H9 (cell line): ENCODE data around the gene ENOX1. TPM values are rescaled to one million over a fixed set of nuclear protein-coding genes. Genes with fewer than 3 reads are reported as not detected.

Experiments
- DNase-seq: peaks from one replicate; pipeline ENCODE4 v3.0.0-alpha.2; 2017
- H2AFZ ChIP-seq: one replicate; pipeline ENCODE4 v1.6.1; 2013; ENCODE audit warnings: mild to moderate bottlenecking, low read length, control low read depth, moderate library complexity
- H2AK5ac ChIP-seq: 2 replicates; pipeline ENCODE4 v1.6.1; 2013; ENCODE audit warnings: low read length, control low read depth, mixed read lengths; ENCODE audit not compliant: insufficient read length
- H2BK120ac ChIP-seq: one replicate; pipeline ENCODE4 v1.6.1; 2013; ENCODE audit warnings: low read depth, mild to moderate bottlenecking, low read length, control low read depth, inconsistent platforms; ENCODE audit not compliant: poor library complexity, severe bottlenecking
- H2BK12ac ChIP-seq: 2 replicates; pipeline ENCODE4 v1.6.1; 2013; ENCODE audit warnings: low read length, control low read depth, mixed read lengths, low read depth; ENCODE audit not compliant: insufficient read length
- H2BK15ac ChIP-seq: 2 replicates; pipeline ENCODE4 v1.6.1; 2013; ENCODE audit warnings: low read depth, low read length, control low read depth
- H2BK20ac ChIP-seq: one replicate; pipeline ENCODE4 v1.6.1; 2013; ENCODE audit warnings: low read depth, mild to moderate bottlenecking, low read length, control low read depth, inconsistent platforms; ENCODE audit not compliant: poor library complexity, severe bottlenecking
- H2BK5ac ChIP-seq: 2 replicates; pipeline ENCODE4 v1.6.1; 2013; ENCODE audit warnings: low read length, control low read depth, mixed read lengths; ENCODE audit not compliant: insufficient read length
- H3K14ac ChIP-seq: 2 replicates; pipeline ENCODE4 v1.6.1; 2013; ENCODE audit warnings: low read length, control low read depth; ENCODE audit not compliant: insufficient read depth
- H3K18ac ChIP-seq: 2 replicates; pipeline ENCODE4 v1.6.1; 2013; ENCODE audit warnings: low read depth, mild to moderate bottlenecking, mixed read lengths, low read length, control low read depth; ENCODE audit not compliant: insufficient read length
- H3K23ac ChIP-seq: 2 replicates; pipeline ENCODE4 v1.6.1; 2013; ENCODE audit warnings: low read length, control low read depth, mixed read lengths, low read depth; ENCODE audit not compliant: insufficient read length
- H3K23me2 ChIP-seq: 2 replicates; pipeline ENCODE4 v1.6.1; 2013; ENCODE audit warnings: low read depth, mild to moderate bottlenecking, mixed read lengths, low read length, control low read depth; ENCODE audit not compliant: insufficient read length, poor library complexity, severe bottlenecking
- H3K27ac ChIP-seq: 2 replicates; pipeline ENCODE4 v1.5.1; 2013; ENCODE audit warnings: low read length, control low read depth, mixed read lengths, low read depth; ENCODE audit not compliant: insufficient read length
- H3K27me3 ChIP-seq: 2 replicates; pipeline ENCODE4 v1.6.1; 2013; ENCODE audit warnings: low read length, control low read depth, inconsistent platforms; ENCODE audit not compliant: insufficient read depth
- H3K4ac ChIP-seq: 2 replicates; pipeline ENCODE4 v1.6.1; 2013; ENCODE audit warnings: low read depth, mild to moderate bottlenecking, control low read depth, inconsistent platforms, low read length, moderate library complexity
- H3K4me1 ChIP-seq: 2 replicates; pipeline ENCODE4 v1.6.1; 2013; ENCODE audit warnings: low read length, control low read depth, inconsistent platforms; ENCODE audit not compliant: insufficient read depth
- H3K4me2 ChIP-seq: 2 replicates; pipeline ENCODE4 v1.6.1; 2013; ENCODE audit warnings: low read length, control low read depth, mixed read lengths; ENCODE audit not compliant: insufficient read length, insufficient read depth
- H3K56ac ChIP-seq: 2 replicates; pipeline ENCODE4 v1.6.1; 2013; ENCODE audit warnings: low read depth, mild to moderate bottlenecking, mixed read lengths, low read length, control low read depth; ENCODE audit not compliant: insufficient read length
- H3K79me1 ChIP-seq: 2 replicates; pipeline ENCODE4 v1.6.1; 2013; ENCODE audit warnings: low read depth, mild to moderate bottlenecking, moderate library complexity, low read length, control low read depth, inconsistent platforms; ENCODE audit not compliant: insufficient read depth, poor library complexity, severe bottlenecking
- H3K79me2 ChIP-seq: 2 replicates; pipeline ENCODE4 v1.6.1; 2013; ENCODE audit warnings: low read length, control low read depth, inconsistent platforms; ENCODE audit not compliant: insufficient read depth
- H3K9ac ChIP-seq: 2 replicates; pipeline ENCODE4 v1.6.1; 2013; ENCODE audit warnings: low read length, control low read depth, mixed read lengths; ENCODE audit not compliant: insufficient read length; ENCODE audit errors: extremely low read depth
- H3K9me3 ChIP-seq: one replicate; pipeline ENCODE4 v1.6.1; 2013; ENCODE audit warnings: low read depth, low read length, inconsistent platforms; ENCODE audit not compliant: control insufficient read depth
- H3T11ph ChIP-seq: one replicate; pipeline ENCODE4 v1.6.1; 2013; ENCODE audit warnings: mild to moderate bottlenecking, low read length, control low read depth, inconsistent platforms
- H4K20me1 ChIP-seq: one replicate; pipeline ENCODE4 v1.6.1; 2013; ENCODE audit not compliant: control insufficient read depth, insufficient read length, insufficient read depth
- H4K5ac ChIP-seq: 2 replicates; pipeline ENCODE4 v1.6.1; 2013; ENCODE audit warnings: low read depth, mild to moderate bottlenecking, mixed read lengths, low read length, control low read depth; ENCODE audit not compliant: insufficient read length
- H4K8ac ChIP-seq: replicated peaks from 2 replicates; pipeline ENCODE4 v1.6.1; 2013; ENCODE audit warnings: low read length, control low read depth, mixed read lengths, low read depth; ENCODE audit not compliant: insufficient read length
- H4K91ac ChIP-seq: 2 replicates; pipeline ENCODE4 v1.6.1; 2013; ENCODE audit warnings: low read depth, mild to moderate bottlenecking, moderate library complexity, mixed read lengths, low read length, control low read depth; ENCODE audit not compliant: insufficient read length
- H3K27ac Mint-ChIP-seq, 3 experiments: 2 replicates in 2 of 3; 3 replicates in 1 of 3; pipeline ENCODE4 v1.8.0; 2020 to 2021; ENCODE audit warnings: mixed read lengths in 3 of 3, mild to moderate bottlenecking in 1 of 3, moderate library complexity in 1 of 3
- H3K27me3 Mint-ChIP-seq: 2 replicates; pipeline ENCODE4 v1.8.0; 2021; ENCODE audit warnings: low read depth, mild to moderate bottlenecking, moderate library complexity, mixed read lengths
- H3K36me3 Mint-ChIP-seq, 3 experiments: 2 replicates in 2 of 3; 3 replicates in 1 of 3; pipeline ENCODE4 v1.8.0; 2020 to 2021; ENCODE audit warnings: low read depth in 3 of 3, mixed read lengths in 3 of 3; ENCODE audit not compliant: insufficient read depth in 1 of 3
- H3K4me1 Mint-ChIP-seq, 2 experiments: 2 replicates each; pipeline ENCODE4 v1.8.0; 2020; ENCODE audit warnings: mixed read lengths in 2 of 2
- H3K4me3 Mint-ChIP-seq, 2 experiments: 2 replicates in 1 of 2; 3 replicates in 1 of 2; pipeline ENCODE4 v1.8.0; 2020 to 2021; ENCODE audit warnings: mild to moderate bottlenecking in 2 of 2, mixed read lengths in 2 of 2, moderate library complexity in 1 of 2
- H3K9me3 Mint-ChIP-seq, 2 experiments: 2 replicates in 1 of 2; 3 replicates in 1 of 2; pipeline ENCODE4 v1.8.0; 2020; ENCODE audit warnings: mild to moderate bottlenecking in 2 of 2, mixed read lengths in 2 of 2, moderate library complexity in 1 of 2
- WGBS: extraction: QIAGEN DNeasy Blood & Tissue Kit; methylation state at CpG from one replicate; pipeline ENCODE4 v1.1.7; 2013; ENCODE audit warnings: missing lambda C conversion rate, low lambda C conversion rate, mixed read lengths; ENCODE audit not compliant: insufficient read length; ENCODE audit errors: extremely low coverage; 5-methylcytosine and 5-hydroxymethylcytosine counted together
- total RNA-seq: library from RNA; stranded (reverse); gene quantifications from 2 replicates; pipeline ENCODE4 v1.2.1, GENCODE V29; 2021
- TF ChIP-seq, protein P1 (sequence below): fragments of 200-600 bp; sonication (generic); conservative IDR thresholded peaks from 3 replicates; pipeline ENCODE4 v1.8.0; 2021; ENCODE audit warnings: antibody characterized with exemption, mild to moderate bottlenecking

The ENOX1 gene
- total RNA-seq, 1 experiment from 2014 or later, result 0.24 TPM

DNA sequence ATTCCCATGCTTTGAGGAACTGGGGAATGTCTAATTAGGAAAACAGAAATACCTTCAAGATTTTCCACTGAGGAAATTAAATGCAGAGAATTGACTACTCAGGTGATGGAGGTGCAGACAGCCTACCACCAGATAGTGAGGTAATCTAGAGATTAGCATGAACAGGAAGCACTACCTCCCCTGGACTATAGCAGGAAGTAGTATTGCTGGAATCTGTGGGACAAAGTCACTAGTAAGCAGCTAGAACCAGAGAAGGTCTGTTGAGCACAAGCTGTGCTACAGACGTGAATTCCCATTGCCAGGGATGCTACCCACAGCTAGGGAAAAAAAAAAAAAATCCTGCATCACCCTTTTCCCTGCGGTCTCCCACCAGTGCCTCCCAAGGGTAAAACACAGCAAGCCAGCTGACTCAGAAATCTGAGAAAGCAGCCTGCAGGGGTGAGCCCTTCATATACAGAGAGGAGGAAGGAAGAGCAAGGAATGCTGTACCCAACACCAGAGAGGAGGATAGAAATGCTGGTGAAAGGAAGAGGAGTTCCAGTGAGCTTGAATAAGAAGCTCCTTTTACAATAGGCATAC is 10.2 kb downstream of the ENOX1 start:
- Histone ChIP-seq H2BK5ac (no peak overlapping the region), H3K4me2 (no peak overlapping the region), H3K23me2 (no peaks in the 10 kb centered on the region), H3T11ph (no peak overlapping the region), H3K4ac (no peak overlapping the region), H3K79me1 (no peaks in the 10 kb centered on the region), H2AK5ac (no peak overlapping the region), H2BK20ac (no peak overlapping the region), H3K56ac (no peak overlapping the region), H3K9ac (no peak overlapping the region), H3K9me3 (no peaks in the 10 kb centered on the region), H4K91ac (no peak overlapping the region), H3K27me3 (peaks cover 8% of the 10 kb centered on the region), H2BK15ac (no peak overlapping the region), H2BK120ac (no peak overlapping the region), H4K5ac (no peak overlapping the region), H2AFZ (no peak overlapping the region), H3K79me2 (no peaks in the 10 kb centered on the region), H2BK12ac (no peak overlapping the region), H3K18ac (no peak overlapping the region), H4K20me1 (no peaks in the 10 kb centered on the region), H3K27ac (no peak overlapping the region), H3K14ac (no peak overlapping the region), H4K8ac (no peak overlapping the region), H3K23ac (no peak overlapping the region), H3K4me1 (no peaks in the 10 kb centered on the region)
- TF ChIP-seq, protein P1, sequence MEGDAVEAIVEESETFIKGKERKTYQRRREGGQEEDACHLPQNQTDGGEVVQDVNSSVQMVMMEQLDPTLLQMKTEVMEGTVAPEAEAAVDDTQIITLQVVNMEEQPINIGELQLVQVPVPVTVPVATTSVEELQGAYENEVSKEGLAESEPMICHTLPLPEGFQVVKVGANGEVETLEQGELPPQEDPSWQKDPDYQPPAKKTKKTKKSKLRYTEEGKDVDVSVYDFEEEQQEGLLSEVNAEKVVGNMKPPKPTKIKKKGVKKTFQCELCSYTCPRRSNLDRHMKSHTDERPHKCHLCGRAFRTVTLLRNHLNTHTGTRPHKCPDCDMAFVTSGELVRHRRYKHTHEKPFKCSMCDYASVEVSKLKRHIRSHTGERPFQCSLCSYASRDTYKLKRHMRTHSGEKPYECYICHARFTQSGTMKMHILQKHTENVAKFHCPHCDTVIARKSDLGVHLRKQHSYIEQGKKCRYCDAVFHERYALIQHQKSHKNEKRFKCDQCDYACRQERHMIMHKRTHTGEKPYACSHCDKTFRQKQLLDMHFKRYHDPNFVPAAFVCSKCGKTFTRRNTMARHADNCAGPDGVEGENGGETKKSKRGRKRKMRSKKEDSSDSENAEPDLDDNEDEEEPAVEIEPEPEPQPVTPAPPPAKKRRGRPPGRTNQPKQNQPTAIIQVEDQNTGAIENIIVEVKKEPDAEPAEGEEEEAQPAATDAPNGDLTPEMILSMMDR, result no peak
- Mint-ChIP-seq H3K27ac (no peak overlapping the region), H3K36me3 (no peaks in the 10 kb centered on the region), H3K9me3 (no peaks in the 10 kb centered on the region), H3K4me3 (no peak overlapping the region; a peak in 1 of 5 replicates), H3K27me3 (peaks cover 52% of the 10 kb centered on the region), H3K4me1 (peaks cover 9 to 15% of the 10 kb centered on the region in 2 experiments; a peak in 3 of 4 replicates)
- WGBS, result no CpG with 5 or more reads among the region's 2 CpGs
- DNase-seq, result no peak
